ENCODE measurements around the gene NPIPB4.
"Not testable (repeated sequence)": the region's sequence is repeated elsewhere in the genome, so short reads cannot be mapped to it uniquely, and the experiment has no call there.

NPIPB4 gene

GRCh38 chr16:21857656-21858055 lies at the start of gene NPIPB4:
TSS of gene NPIPB4 (minus strand) at chr16:21857756. CDS start at chr16:21857378, 378 bp downstream.
- DNase-seq (ENCODE audit: low spot score) = not testable (repeated sequence)

GRCh38 chr16:21898998-21899397 lies 41.4 kb upstream of the NPIPB4 start:
- not testable (repeated sequence) for DNase-seq (ENCODE audit: low spot score)

- DNase-seq (ENCODE audit: low spot score) = not testable (repeated sequence)
Observed at GRCh38 chr16:21881988-21882387, 24.4 kb upstream of the NPIPB4 start.

- not testable (repeated sequence) for DNase-seq (ENCODE audit: low spot score)
Observed at GRCh38 chr16:21837186-21837585, 20.4 kb downstream of the NPIPB4 start.

- DNase-seq (ENCODE audit: low spot score) = not testable (repeated sequence)
Observed at GRCh38 chr16:21836334-21836733, 21.2 kb downstream of the NPIPB4 start.

- DNase-seq (ENCODE audit: low spot score) = not testable (repeated sequence)
Observed at GRCh38 chr16:21835747-21836146, 21.8 kb downstream of the NPIPB4 start.

GRCh38 chr16:21834211-21834610 lies 23.3 kb downstream of the NPIPB4 start:
- not testable (repeated sequence) for DNase-seq (ENCODE audit: low spot score)

- not testable (repeated sequence) for DNase-seq (ENCODE audit: low spot score)
Observed at GRCh38 chr16:21829929-21830328, 27.6 kb downstream of the NPIPB4 start.

- not testable (repeated sequence) for DNase-seq (ENCODE audit: low spot score)
Observed at GRCh38 chr16:21826067-21826706, 31.4 kb downstream of the NPIPB4 start.

- not testable (repeated sequence) for DNase-seq (ENCODE audit: low spot score)
Observed at GRCh38 chr16:21825526-21825925, 32.0 kb downstream of the NPIPB4 start.

- not testable (repeated sequence) for DNase-seq (ENCODE audit: low spot score)
Observed at GRCh38 chr16:21823258-21823657, 34.3 kb downstream of the NPIPB4 start.

GRCh38 chr16:21820908-21821465 lies 36.6 kb downstream of the NPIPB4 start:
- not testable (repeated sequence) for DNase-seq (ENCODE audit: low spot score)

GRCh38 chr16:21820028-21820907 lies 37.3 kb downstream of the NPIPB4 start:
- not testable (repeated sequence) for DNase-seq (ENCODE audit: low spot score)

- DNase-seq (ENCODE audit: low spot score) = not testable (repeated sequence)
Observed at GRCh38 chr16:21819617-21820016, 37.9 kb downstream of the NPIPB4 start.

GRCh38 chr16:21817012-21817411 lies 40.5 kb downstream of the NPIPB4 start:
- DNase-seq (ENCODE audit: low spot score) = not testable (repeated sequence)

- DNase-seq (ENCODE audit: low spot score) = not testable (repeated sequence)
Observed at GRCh38 chr16:21815694-21816093, 41.9 kb downstream of the NPIPB4 start.

GRCh38 chr16:21802375-21802663 lies 55.2 kb downstream of the NPIPB4 start:
- DNase-seq (ENCODE audit: low spot score) = not testable (repeated sequence)

- DNase-seq (ENCODE audit: low spot score) = peak; percentile 34
Observed at GRCh38 chr16:21801538-21802374, 55.8 kb downstream of the NPIPB4 start.

GRCh38 chr16:21798601-21799000 lies 59.0 kb downstream of the NPIPB4 start:
- DNase-seq (ENCODE audit: low spot score) = not testable (repeated sequence)

GRCh38 chr16:21793310-21793709 lies 64.2 kb downstream of the NPIPB4 start:
- not testable (repeated sequence) for DNase-seq (ENCODE audit: low spot score)

- DNase-seq (ENCODE audit: low spot score) = not testable (repeated sequence)
Observed at GRCh38 chr16:21790506-21790905, 67.0 kb downstream of the NPIPB4 start.
